Lower lobe of right lung (tissue), 2 donors: ENCODE results near the gene NR1H4. TPM values are rescaled to one million over a fixed set of nuclear protein-coding genes. Genes with fewer than 3 reads are reported as not detected.
A peak's percentile ranks its signal among the peaks of the same experiment; 100 is the strongest.

ENCODE experiments used
- ATAC-seq, 2 donors: fragments of 200-7000 bp; cut with Tn5 transposase; one replicate each; pipeline ENCODE4 v1.9.1; 2020 to 2022; ENCODE audit warnings: mild to moderate bottlenecking in 2 of 2, moderate library complexity in 2 of 2
- DNase-seq: peaks from one replicate; pipeline ENCODE4 v3.0.0-alpha.2; 2020
- H3K27ac ChIP-seq: fragments of 200-600 bp; one replicate; pipeline ENCODE4 v1.8.0; 2022
- H3K27me3 ChIP-seq: fragments of 200-600 bp; one replicate; pipeline ENCODE4 v1.8.0; 2022; ENCODE audit warnings: low read depth
- H3K36me3 ChIP-seq: fragments of 200-600 bp; one replicate; pipeline ENCODE4 v1.8.0; 2022; ENCODE audit warnings: mild to moderate bottlenecking
- H3K4me1 ChIP-seq: fragments of 200-600 bp; one replicate; pipeline ENCODE4 v1.8.0; 2022
- H3K4me3 ChIP-seq: fragments of 200-600 bp; one replicate; pipeline ENCODE4 v1.8.0; 2022; ENCODE audit warnings: mild to moderate bottlenecking
- H3K9me3 ChIP-seq: fragments of 200-600 bp; one replicate; pipeline ENCODE4 v1.8.0; 2022
- CTCF ChIP-seq: fragments of 200-600 bp; IDR thresholded peaks from one replicate; pipeline ENCODE4 v1.8.0; 2022; ENCODE audit warnings: antibody characterized with exemption, mild to moderate bottlenecking
- intact Hi-C: fragments of 100-400 bp; cut with DNase I; formaldehyde crosslinking; loops from one replicate; pipeline ENCODE4 v1.11.0; 2022
- total RNA-seq: library from RNA; stranded (reverse); fragmentation: NEBNext Ultra II Directional; extraction: Animal tissue kit (Norgen Biotek cat#: 25700); gene quantifications from one replicate; pipeline ENCODE4 v1.2.1, GENCODE V29; 2021
- donor health status: DM: no; HTN: yes; CAD: no; lungs with severe emphysema.

NR1H4 gene
- total RNA-seq, 1 donor from 2014 or later = not detected

GRCh38 chr12:100534625-100535227 lies 61.1 kb downstream of the NR1H4 start:
- no peak overlapping the region for H3K27ac ChIP-seq
- no peak for ATAC-seq

DNA sequence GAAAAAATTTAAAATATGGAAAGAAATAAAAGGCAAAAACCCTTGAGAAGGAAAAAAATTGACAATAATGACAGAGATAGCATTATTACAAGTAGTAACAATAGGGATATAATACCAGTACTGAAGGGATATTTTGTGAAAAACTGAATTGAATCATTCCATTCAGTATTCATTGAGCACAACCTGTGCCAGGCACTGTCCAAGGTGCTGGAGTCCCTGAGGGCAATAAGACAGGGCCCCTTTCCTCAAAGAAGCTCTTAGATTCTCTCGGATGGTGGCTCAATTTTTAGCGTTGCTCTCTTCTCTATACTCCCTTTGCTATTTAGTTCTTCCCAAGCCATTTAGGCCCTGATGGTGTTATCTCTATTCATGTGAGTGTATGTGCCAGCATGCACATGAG lies 65.5 kb downstream of the NR1H4 start:
- Histone ChIP-seq H3K27ac (no peak overlapping the region), H3K4me3 (no peak overlapping the region), H3K4me1 (no peaks in the 10 kb centered on the region), H3K36me3 (no peaks in the 10 kb centered on the region), H3K27me3 (no peaks in the 10 kb centered on the region), H3K9me3 (no peaks in the 10 kb centered on the region)
- intact Hi-C loops = no loop called here
- no peak for ATAC-seq
- DNase-seq = no peak
- TF ChIP-seq CTCF = no peak

More at GRCh38 chr12:100534625-100535227, 61.1 kb downstream of the NR1H4 start:
- Histone ChIP-seq H3K36me3 (no peaks in the 10 kb centered on the region), H3K27me3 (no peaks in the 10 kb centered on the region), H3K9me3 (no peaks in the 10 kb centered on the region), H3K4me1 (no peaks in the 10 kb centered on the region), H3K4me3 (no peak overlapping the region)
- intact Hi-C loops = no loop called here
- no peak for DNase-seq
- no peak for TF ChIP-seq CTCF

DNA sequence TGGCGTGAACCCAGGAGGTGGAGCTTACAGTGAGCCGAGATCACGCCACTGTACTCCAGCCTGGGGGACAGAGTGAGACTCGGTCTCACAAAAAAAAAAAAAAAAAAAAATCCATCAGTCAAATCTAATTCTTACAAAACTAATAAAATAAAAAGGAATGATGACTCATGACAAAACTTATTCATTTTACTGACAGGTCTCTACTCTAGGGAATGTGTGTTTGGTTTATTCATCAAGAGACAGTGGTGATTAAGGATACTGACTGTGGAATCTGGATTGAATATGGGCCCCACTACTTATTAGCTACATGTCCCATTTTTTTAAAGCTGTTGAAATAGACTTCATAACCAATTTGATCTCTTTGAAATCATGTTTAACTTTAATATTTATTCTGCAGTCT lies 70.5 kb downstream of the NR1H4 start:
- no peaks in the 10 kb centered on the region for H3K27me3 ChIP-seq
- ATAC-seq = no peak
- intact Hi-C loops = no loop called here
- no peaks in the 10 kb centered on the region for H3K36me3 ChIP-seq
- H3K4me1 ChIP-seq = no peaks in the 10 kb centered on the region
- H3K9me3 ChIP-seq = no peaks in the 10 kb centered on the region
- H3K27ac ChIP-seq = no peak overlapping the region
- TF ChIP-seq CTCF = no peak
- DNase-seq = no peak
- H3K4me3 ChIP-seq = no peak overlapping the region

GRCh38 chr12:100545092-100545491 lies 71.4 kb downstream of the NR1H4 start:
- DNase-seq (no peak), ATAC-seq (no peak)
- Histone ChIP-seq H3K4me3 (no peak overlapping the region), H3K9me3 (no peaks in the 10 kb centered on the region), H3K27ac (no peak overlapping the region), H3K4me1 (no peaks in the 10 kb centered on the region), H3K27me3 (no peaks in the 10 kb centered on the region), H3K36me3 (no peaks in the 10 kb centered on the region)
- intact Hi-C loops = no loop called here
- TF ChIP-seq CTCF = no peak

DNA sequence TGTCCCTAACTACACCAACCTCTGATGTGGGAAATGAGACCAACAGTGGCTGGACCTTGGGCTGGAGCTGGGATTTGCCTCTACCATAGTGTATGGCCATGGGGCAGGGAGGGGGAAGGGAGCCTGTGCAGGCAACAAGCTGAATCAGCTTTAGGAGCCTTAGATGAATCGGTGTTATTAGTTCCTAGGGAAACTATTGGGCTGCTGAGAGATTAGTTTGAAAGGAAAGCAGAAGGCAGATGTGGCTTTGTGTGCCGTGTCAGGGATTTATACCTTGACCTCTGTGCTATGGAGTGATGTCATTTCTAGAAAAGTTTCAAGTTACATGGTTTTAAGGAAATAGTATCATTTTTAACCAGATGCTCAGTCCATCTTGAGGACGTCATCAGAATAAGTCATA lies 80.3 kb downstream of the NR1H4 start:
- H3K9me3 ChIP-seq = no peaks in the 10 kb centered on the region
- no peaks in the 10 kb centered on the region for H3K4me1 ChIP-seq
- no peak overlapping the region for H3K4me3 ChIP-seq
- ATAC-seq = peak in 1 of 2 donors; percentile 30
- TF ChIP-seq CTCF = no peak
- no peaks in the 10 kb centered on the region for H3K36me3 ChIP-seq
- intact Hi-C loops = no loop called here
- no peak for DNase-seq
- no peak overlapping the region for H3K27ac ChIP-seq
- H3K27me3 ChIP-seq = no peaks in the 10 kb centered on the region
